OCI-LY1 (cell line): ENCODE data around the gene PRCP.

ENCODE experiments used
- H2AFZ ChIP-seq: fragments of 200-600 bp; sonication (generic), shearing (Covaris generic); 2 replicates; pipeline ENCODE4 v1.6.0; 2014; ENCODE audit warnings: antibody characterized with exemption, mild to moderate bottlenecking, low read length
- H3F3A ChIP-seq: fragments of 200-600 bp; sonication (generic), shearing (Covaris generic); 2 replicates; pipeline ENCODE4 v1.6.0; 2014; ENCODE audit warnings: mild to moderate bottlenecking, antibody characterized with exemption, low read length, moderate library complexity; ENCODE audit not compliant: insufficient read depth
- H3K27ac ChIP-seq: fragments of 200-600 bp; sonication (generic); 2 replicates; pipeline ENCODE4 v1.5.1; 2014; ENCODE audit warnings: low read length, mixed run types, mild to moderate bottlenecking, low read depth; ENCODE audit not compliant: poor library complexity, severe bottlenecking
- H3K27me3 ChIP-seq: fragments of 200-600 bp; sonication (generic); 2 replicates; pipeline ENCODE4 v1.6.0; 2014; ENCODE audit warnings: antibody characterized with exemption, mild to moderate bottlenecking, low read length, moderate library complexity; ENCODE audit not compliant: insufficient read depth
- H3K36me3 ChIP-seq: fragments of 200-600 bp; sonication (generic); 2 replicates; pipeline ENCODE4 v1.6.1; 2014; ENCODE audit warnings: mild to moderate bottlenecking, antibody characterized with exemption, low read length, moderate library complexity, mixed read lengths; ENCODE audit not compliant: insufficient read depth
- H3K4me1 ChIP-seq: fragments of 200-600 bp; sonication (generic); 2 replicates; pipeline ENCODE4 v1.5.1; 2014; ENCODE audit warnings: mild to moderate bottlenecking, low read length, moderate library complexity; ENCODE audit not compliant: insufficient read depth, severe bottlenecking
- H3K4me2 ChIP-seq: fragments of 200-600 bp; sonication (generic), shearing (Covaris generic); 2 replicates; pipeline ENCODE4 v1.6.1; 2014; ENCODE audit warnings: low read length
- H3K4me3 ChIP-seq: fragments of 200-600 bp; sonication (generic); 2 replicates; pipeline ENCODE4 v1.5.1; 2014; ENCODE audit warnings: low read length, low read depth, mild to moderate bottlenecking, mixed read lengths; ENCODE audit not compliant: poor library complexity, severe bottlenecking
- H3K79me2 ChIP-seq: fragments of 200-600 bp; shearing (Covaris generic); 2 replicates; pipeline ENCODE4 v1.6.1; 2016; ENCODE audit warnings: mixed run types, low read length, mixed read lengths; ENCODE audit not compliant: insufficient read depth
- H3K9ac ChIP-seq: fragments of 200-600 bp; sonication (generic), shearing (Covaris generic); 2 replicates; pipeline ENCODE4 v1.6.1; 2014; ENCODE audit warnings: mild to moderate bottlenecking, low read length, mixed read lengths
- H3K9me2 ChIP-seq: fragments of 200-600 bp; sonication (generic), shearing (Covaris generic); 2 replicates; pipeline ENCODE4 v1.6.1; 2014; ENCODE audit warnings: low read depth, mild to moderate bottlenecking, low read length, mixed read lengths
- H3K9me3 ChIP-seq: fragments of 200-600 bp; shearing (Covaris generic); 2 replicates; pipeline ENCODE4 v1.6.1; 2014; ENCODE audit warnings: low read length, mixed read lengths
- H4K20me1 ChIP-seq: fragments of 200-600 bp; sonication (generic), shearing (Covaris generic); 2 replicates; pipeline ENCODE4 v1.6.0; 2016; ENCODE audit warnings: mild to moderate bottlenecking, low read length; ENCODE audit not compliant: insufficient read depth
- CTCF ChIP-seq: fragments of 200-600 bp; sonication (generic), shearing (Covaris generic); IDR thresholded peaks from 2 replicates; pipeline ENCODE4 v1.5.1; 2017; ENCODE audit warnings: mild to moderate bottlenecking, antibody characterized with exemption, low read length, moderate library complexity, mixed read lengths
- EZH2 ChIP-seq: fragments of 200-600 bp; sonication (generic), shearing (Covaris generic); IDR thresholded peaks from 2 replicates; pipeline ENCODE4 v1.8.0; 2017; ENCODE audit warnings: borderline replicate concordance, mixed run types, mild to moderate bottlenecking, antibody characterized with exemption, low read length, moderate library complexity, mixed read lengths

PRCP gene

GRCh38 chr11:82896183-82896582 is 4.0 kb downstream of the PRCP start:
- Histone ChIP-seq H3F3A (no peaks in the 10 kb centered on the region), H3K4me3 (no peak overlapping the region), H2AFZ (no peak overlapping the region), H3K27ac (no peak overlapping the region), H4K20me1 (no peaks in the 10 kb centered on the region), H3K4me2 (no peak overlapping the region), H3K79me2 (no peaks in the 10 kb centered on the region), H3K27me3 (no peaks in the 10 kb centered on the region), H3K9me3 (no peaks in the 10 kb centered on the region), H3K36me3 (no peaks in the 10 kb centered on the region), H3K9ac (no peak overlapping the region), H3K4me1 (peaks cover 23% of the 10 kb centered on the region), H3K9me2 (no peaks in the 10 kb centered on the region)
- no peak for TF ChIP-seq CTCF
- no peak for TF ChIP-seq EZH2

GRCh38 chr11:82895437-82896091 is 4.7 kb downstream of the PRCP start:
- H3K4me2 ChIP-seq, result no peak overlapping the region
- H3K9me2 ChIP-seq, result no peaks in the 10 kb centered on the region
- H3K79me2 ChIP-seq, result no peaks in the 10 kb centered on the region
- no peaks in the 10 kb centered on the region for H4K20me1 ChIP-seq
- no peak overlapping the region for H3K9ac ChIP-seq
- H3K4me3 ChIP-seq, result no peak overlapping the region
- no peaks in the 10 kb centered on the region for H3K27me3 ChIP-seq
- no peaks in the 10 kb centered on the region for H3K9me3 ChIP-seq
- H3K4me1 ChIP-seq, result peaks cover 23% of the 10 kb centered on the region
- H3K36me3 ChIP-seq, result no peaks in the 10 kb centered on the region
- H2AFZ ChIP-seq, result no peak overlapping the region
- TF ChIP-seq CTCF, result no peak
- no peak for TF ChIP-seq EZH2
- no peaks in the 10 kb centered on the region for H3F3A ChIP-seq
- H3K27ac ChIP-seq, result no peak overlapping the region

- Histone ChIP-seq H2AFZ (no peak overlapping the region), H4K20me1 (no peaks in the 10 kb centered on the region), H3K4me1 (peaks cover 4% of the 10 kb centered on the region), H3K4me2 (no peak overlapping the region), H3K9ac (no peak overlapping the region), H3K27ac (no peak overlapping the region), H3K79me2 (no peaks in the 10 kb centered on the region), H3K9me3 (no peaks in the 10 kb centered on the region), H3K27me3 (no peaks in the 10 kb centered on the region), H3K9me2 (no peaks in the 10 kb centered on the region), H3K36me3 (no peaks in the 10 kb centered on the region), H3K4me3 (no peak overlapping the region), H3F3A (no peaks in the 10 kb centered on the region)
- no peak for TF ChIP-seq CTCF
These were observed 7.5 kb downstream of the PRCP start for GRCh38 chr11:82892611-82893169.
